K562 (cell line): Measurements from ENCODE around the gene CDCA3. TPM values are rescaled to one million over a fixed set of nuclear protein-coding genes. Genes with fewer than 3 reads are reported as not detected.

Experiments used
- ATAC-seq: fragments of 200-7000 bp; cut with Tn5 transposase; 3 replicates; pipeline ENCODE4 v1.9.1; 2020; ENCODE audit warnings: moderate library complexity
- BruUV-seq: library from RNA; stranded (reverse); fragments of 400-500 nt; replicated peaks from 2 replicates; lab custom pipeline; 2021; lab: Mats Ljungman, UMichigan
- CTCF ChIA-PET: fragments of 300-600 bp; formaldehyde crosslinking; extraction: SDS; loops from one replicate; lab custom pipeline; 2021; ENCODE audit warnings: low intra/inter-chr PET ratio; lab: Yijun Ruan, JAX
- POLR2A ChIA-PET: fragments of 300-600, 350-650 bp; sonication (Branson Sonifier 250); formaldehyde crosslinking; extraction: SDS; loops from one replicate; lab custom pipeline; 2021; ENCODE audit warnings: antibody characterized with exemption, inconsistent platforms; lab: Yijun Ruan, JAX
- DNase-seq, 4 experiments: peaks; one replicate each; pipeline versions ENCODE4 v3.0.0 to v3.0.0-alpha.2; 2011 to 2018; ENCODE audit warnings: low spot score in 3 of 4, mixed read lengths in 3 of 4; ENCODE audit errors: extremely low read depth in 1 of 4
- FAIRE-seq: peaks from 2 replicates; lab custom pipeline; 2011; peaks lifted over from hg19 to GRCh38; lab: Jason Lieb, UNC
- H2AFZ ChIP-seq: 2 replicates; pipeline ENCODE4 v1.6.0; 2011; ENCODE audit warnings: low read depth, low read length, control low read depth, inconsistent platforms
- H3K27ac ChIP-seq: fragments of 200-600 bp; 3 replicates; pipeline ENCODE4 v1.8.0; 2011; ENCODE audit warnings: low read depth, mild to moderate bottlenecking, control low read depth, inconsistent platforms, low read length, moderate library complexity, mixed read lengths; ENCODE audit errors: extremely low read depth
- H3K27me3 ChIP-seq, 2 experiments: fragments of 300-600 bp in 1 of 2; 2 replicates in 1 of 2; 3 replicates in 1 of 2; pipeline versions ENCODE4 v1.6.0 to v1.8.0; 2011; ENCODE audit warnings: inconsistent platforms in 2 of 2, low read length in 2 of 2, mild to moderate bottlenecking in 1 of 2, mixed read lengths in 1 of 2, moderate library complexity in 1 of 2; ENCODE audit not compliant: control insufficient read depth in 2 of 2, insufficient read depth in 2 of 2
- H3K36me3 ChIP-seq: fragments of 300-600 bp; 3 replicates; pipeline ENCODE4 v1.8.0; 2011; ENCODE audit warnings: mild to moderate bottlenecking, low read length, inconsistent platforms; ENCODE audit not compliant: control insufficient read depth, insufficient read depth
- H3K4me1 ChIP-seq, 2 experiments: fragments of 200-600 bp in 1 of 2; replicated peaks in 1 of 2; 2 replicates in 1 of 2; 3 replicates in 1 of 2; pipeline versions ENCODE4 v1.5.1 to v1.8.0; 2011; ENCODE audit warnings: inconsistent platforms in 2 of 2, low read length in 2 of 2, mild to moderate bottlenecking in 1 of 2, mixed read lengths in 1 of 2, moderate library complexity in 1 of 2; ENCODE audit not compliant: control insufficient read depth in 2 of 2, insufficient read depth in 2 of 2
- H3K4me2 ChIP-seq: 2 replicates; pipeline ENCODE4 v1.6.1; 2011; ENCODE audit warnings: low read length, control low read depth, inconsistent platforms, mixed read lengths; ENCODE audit not compliant: insufficient read depth
- H3K4me3 ChIP-seq: fragments of 200-600 bp; sonication (generic), shearing (Covaris generic); 2 replicates; pipeline ENCODE4 v1.5.1; 2016; ENCODE audit warnings: control low read depth, inconsistent platforms
- H3K79me2 ChIP-seq: fragments of 200-600 bp; 3 replicates; pipeline ENCODE4 v1.8.0; 2011; ENCODE audit warnings: low read length, inconsistent platforms; ENCODE audit not compliant: control insufficient read depth, insufficient read depth
- H3K9ac ChIP-seq, 2 experiments: 2 replicates each; pipeline versions ENCODE4 v1.6.0 to v1.6.1; 2011; ENCODE audit warnings: low read depth in 2 of 2, low read length in 2 of 2, control low read depth in 1 of 2, inconsistent platforms in 1 of 2, mild to moderate bottlenecking in 1 of 2, mixed read lengths in 1 of 2; ENCODE audit not compliant: insufficient read depth in 1 of 2
- H3K9me1 ChIP-seq: one replicate; pipeline ENCODE4 v1.6.0; 2011; ENCODE audit warnings: inconsistent platforms, mild to moderate bottlenecking, low read length, moderate library complexity; ENCODE audit not compliant: control insufficient read depth, insufficient read depth
- H3K9me3 ChIP-seq: replicated peaks from 2 replicates; pipeline ENCODE4 v1.5.1; 2011; ENCODE audit warnings: low read depth, low read length, inconsistent platforms; ENCODE audit not compliant: control insufficient read depth, insufficient read depth
- H4K20me1 ChIP-seq: replicated peaks from 2 replicates; pipeline ENCODE4 v1.6.1; 2011; ENCODE audit warnings: low read length, inconsistent platforms, mixed read lengths; ENCODE audit not compliant: control insufficient read depth, insufficient read depth
- DLX4 ChIP-seq: fragments of 250-450 bp; sonication (Bioruptor Pico); IDR thresholded peaks from 2 replicates; pipeline ENCODE4 v1.6.1; 2021; ENCODE audit warnings: mild to moderate bottlenecking
- ESRRB ChIP-seq: fragments of 250-450 bp; sonication (Bioruptor Pico); IDR thresholded peaks from 2 replicates; pipeline ENCODE4 v1.5.0; 2020; ENCODE audit warnings: mild to moderate bottlenecking, moderate library complexity, borderline replicate concordance
- NKRF ChIP-seq: fragments of 450-650 bp; IDR thresholded peaks from 2 replicates; pipeline ENCODE4 v1.6.1; 2016; ENCODE audit warnings: borderline replicate concordance
- PHB2 ChIP-seq: fragments of 450-650 bp; IDR thresholded peaks from 2 replicates; pipeline ENCODE4 v1.6.1; 2017; ENCODE audit warnings: low read depth
- PRDM10 ChIP-seq: fragments of 450-650 bp; IDR thresholded peaks from 2 replicates; pipeline ENCODE4 v1.6.1; 2018; ENCODE audit not compliant: partially characterized antibody
- ZBTB1 ChIP-seq: sonication (generic); formaldehyde crosslinking; IDR thresholded peaks from 2 replicates; pipeline ENCODE4 v1.8.1; 2023; ENCODE audit warnings: missing genetic modification reagents, low read depth, mild to moderate bottlenecking, borderline replicate concordance
- ZBTB2 ChIP-seq: fragments of 450-650 bp; IDR thresholded peaks from 2 replicates; pipeline ENCODE4 v1.6.1; 2016; ENCODE audit warnings: antibody characterized with exemption
- ZBTB34 ChIP-seq: fragments of 250-450 bp; sonication (Bioruptor Pico); IDR thresholded peaks from 2 replicates; pipeline ENCODE4 v1.8.0; 2021; ENCODE audit warnings: mild to moderate bottlenecking, moderate library complexity
- ZNF146 ChIP-seq: IDR thresholded peaks from one replicate; pipeline ENCODE4 v1.6.1; 2018; ENCODE audit warnings: missing compliant biosample characterization; ENCODE audit not compliant: unreplicated experiment
- ZNF584 ChIP-seq: fragments of 200-800 bp; sonication (Bioruptor generic); IDR thresholded peaks from 2 replicates; pipeline ENCODE4 v1.6.1; 2016; ENCODE audit warnings: low read depth, mild to moderate bottlenecking, missing genetic modification characterization, missing compliant biosample characterization
- ZNF668 ChIP-seq: fragments of 250-450 bp; sonication (Bioruptor Pico); IDR thresholded peaks from 2 replicates; pipeline ENCODE4 v1.8.0; 2022; ENCODE audit warnings: mild to moderate bottlenecking, inconsistent platforms
- WGBS: fragments of 100-300 bp; shearing (Covaris generic); methylation state at CpG from one replicate; pipeline ENCODE4 v1.1.6; 2016; ENCODE audit warnings: low coverage, mixed read lengths; ENCODE audit not compliant: insufficient coverage; ENCODE audit errors: missing lambda C conversion rate; 5-methylcytosine and 5-hydroxymethylcytosine counted together
- in situ Hi-C: fragments of 300-500 bp; cut with MboI; formaldehyde crosslinking; loops from 4 replicates; pipeline ENCODE4 v1.15.0; 2018; ENCODE audit warnings: inconsistent platforms, mixed read lengths
- intact Hi-C: fragments of 100-400 bp; cut with micrococcal nuclease; formaldehyde crosslinking; loops from 2 replicates; pipeline ENCODE4 v1.14.2; 2022
- polyA plus RNA-seq, 8 experiments: library from polyadenylated mRNA; depleted of rRNA in 4 of 8; stranded (reverse) in 5 of 8; unstranded in 3 of 8; fragments of >200 nt; fragmentation: Nextera tagmentation in 2 of 8; fragmentation: Illumina TruSeq in 1 of 8; extraction: Ambion mirVana in 2 of 8; extraction: Trizol in 1 of 8; gene quantifications; 2 replicates each; pipeline versions ENCODE4 v1.2.1 to v1.2.3, GENCODE V29; 2011 to 2014; ENCODE audit warnings: inconsistent platforms in 1 of 8, missing spikeins in 1 of 8
- total RNA-seq, 7 experiments: library from RNA; depleted of rRNA in 6 of 7; stranded (reverse); fragments of >200 nt in 6 of 7; fragmentation: Illumina TruSeq in 2 of 7; extraction: Trizol in 2 of 7; gene quantifications; 2 replicates each; pipeline versions ENCODE4 v1.2.1 to v1.2.3, GENCODE V29; 2011 to 2021; ENCODE audit warnings: low replicate concordance in 1 of 7

Gene CDCA3
- total and polyA plus RNA-seq, 9 of the 15 experiments (the other 6 are each of a cell fraction or from before 2014, with no cell fraction given): 24.2 to 80.8 (median 55.1) TPM

GRCh38 chr12:6819106-6820030, 31.7 kb downstream of the CDCA3 start:
- BruUV-seq: no TSS peak
- Histone ChIP-seq H3K9me1 (no peaks in the 10 kb centered on the region), H3K9ac (peak overlapping the region in 1 of 2 experiments; percentile 45; a peak in 2 of 4 replicates), H3K79me2 (no peaks in the 10 kb centered on the region), H4K20me1 (no peaks in the 10 kb centered on the region), H3K4me1 (peaks cover 8 to 15% of the 10 kb centered on the region in 2 experiments; a peak in 4 of 5 replicates), H3K27me3 (peaks cover 0 to 4% of the 10 kb centered on the region in 2 experiments; a peak in 1 of 5 replicates), H3K36me3 (no peaks in the 10 kb centered on the region), H2AFZ (no peak overlapping the region), H3K27ac (no peak overlapping the region), H3K9me3 (no peaks in the 10 kb centered on the region), H3K4me3 (no peak overlapping the region), H3K4me2 (no peak overlapping the region)
- intact Hi-C loops: loop anchor here (10.0 kb wide), 2 partner anchors 205 to 265 kb away; partner anchors contain the start of gene IFFO1
- FAIRE-seq: no peak
- in situ Hi-C loops: no loop called here
- ChIA-PET CTCF (no interaction called here), POLR2A (no interaction called here)
- 56% methylated on average over 6 of the region's 13 CpGs for WGBS
- DNase-seq: no peak
- ATAC-seq: no peak
- TF ChIP-seq ZBTB1 (CRISPR knock-in tag): no peak
- no peak for TF ChIP-seq PHB2
- TF ChIP-seq ZBTB2: no peak
- TF ChIP-seq NKRF: no peak
- no peak for TF ChIP-seq ESRRB (CRISPR knock-in tag)
- no peak for TF ChIP-seq ZNF668 (CRISPR knock-in tag)
- no peak for TF ChIP-seq ZNF584 (CRISPR knock-in tag)
- no peak for TF ChIP-seq DLX4 (CRISPR knock-in tag)
- no peak for TF ChIP-seq ZBTB34
- TF ChIP-seq ZNF146: no peak
- TF ChIP-seq PRDM10: no peak
